Measurements from ENCODE around the gene NQO2.
"Not testable (repeated sequence)": the region's sequence is repeated elsewhere in the genome, so short reads cannot be mapped to it uniquely, and the experiment has no call there.

DNA sequence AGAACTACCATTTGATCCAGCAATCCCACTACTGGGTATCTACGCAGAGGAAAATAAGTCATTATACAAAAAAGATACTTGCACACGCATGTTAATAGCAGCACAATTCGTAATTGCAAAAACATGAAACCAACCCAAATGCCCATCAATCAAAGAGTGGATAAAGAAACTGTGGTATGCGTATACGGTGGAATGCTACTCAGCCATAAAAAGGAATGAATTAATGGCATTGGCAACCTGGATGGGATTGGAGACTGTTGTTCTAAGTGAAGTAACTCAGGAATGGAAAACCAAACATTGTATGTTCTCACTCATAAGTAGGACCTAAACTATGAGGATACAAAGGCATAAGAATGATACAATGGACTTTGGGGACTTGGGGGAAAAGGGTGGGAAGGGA lies 27.0 kb upstream of the NQO2 start:
- TF ChIP-seq CTCF (IDR thresholded peaks at IDR 0.05; ENCODE audit: low read length); EZH2 (IDR thresholded peaks at IDR 0.05; ENCODE audit: borderline replicate concordance, low read length): not testable (repeated sequence)
